HEK293 (cell line): ENCODE data around the gene TMEM181.

Experiments used
- CTCF ChIA-PET: fragments of 350-600 bp; formaldehyde crosslinking; extraction: SDS; loops from one replicate; lab custom pipeline; 2021; ENCODE audit warnings: antibody characterized with exemption; lab: Yijun Ruan, JAX
- POLR2A ChIA-PET: fragments of 300-600 bp; formaldehyde crosslinking; extraction: SDS; loops from one replicate; lab custom pipeline; 2020; ENCODE audit warnings: antibody characterized with exemption, inconsistent platforms; lab: Yijun Ruan, JAX
- H3K27ac ChIP-seq: fragments of 200-500 bp; sonication (Bioruptor generic); 2 replicates; pipeline ENCODE4 v1.5.1; 2014; ENCODE audit warnings: low read depth, low read length, control low read depth, inconsistent platforms; ENCODE audit errors: extremely low read depth
- H3K36me3 ChIP-seq, 2 experiments: fragments of 200-500 bp in 1 of 2; sonication (Bioruptor generic) in 1 of 2; 1 replicate in 1 of 2; 2 replicates in 1 of 2; pipeline ENCODE4 v1.5.1; 2014 to 2017; ENCODE audit warnings: inconsistent platforms in 2 of 2, low read length in 2 of 2; ENCODE audit not compliant: control insufficient read depth in 2 of 2, insufficient read depth in 1 of 2
- H3K4me1 ChIP-seq: fragments of 200-500 bp; sonication (Bioruptor generic); 2 replicates; pipeline ENCODE4 v1.5.1; 2014; ENCODE audit warnings: mild to moderate bottlenecking, low read length, inconsistent platforms; ENCODE audit not compliant: control insufficient read depth, insufficient read depth
- H3K4me3 ChIP-seq: 2 replicates; pipeline ENCODE4 v1.5.1; 2011; ENCODE audit warnings: low read depth, mild to moderate bottlenecking, control low read depth, low read length, moderate library complexity
- H3K9me3 ChIP-seq: fragments of 200-500 bp; sonication (Bioruptor generic); 2 replicates; pipeline ENCODE4 v1.5.1; 2014; ENCODE audit warnings: low read depth, low read length, inconsistent platforms; ENCODE audit not compliant: control insufficient read depth, insufficient read depth
- FEZF1 ChIP-seq: fragments of 450-650 bp; formaldehyde crosslinking; IDR thresholded peaks from 2 replicates; pipeline ENCODE4 v1.5.1; 2016; ENCODE audit warnings: missing biosample characterization, missing genetic modification characterization
- MZF1 ChIP-seq: fragments of 450-650 bp; formaldehyde crosslinking; IDR thresholded peaks from 2 replicates; pipeline ENCODE4 v1.5.1; 2017; ENCODE audit warnings: missing biosample characterization, missing genetic modification characterization, borderline replicate concordance
- ZBTB20 ChIP-seq: fragments of 450-650 bp; formaldehyde crosslinking; IDR thresholded peaks from 2 replicates; pipeline ENCODE4 v1.5.1; 2016; ENCODE audit warnings: missing biosample characterization, missing genetic modification characterization
- ZBTB7A ChIP-seq: fragments of 450-650 bp; formaldehyde crosslinking; IDR thresholded peaks from 2 replicates; pipeline ENCODE4 v1.5.1; 2016; ENCODE audit warnings: low read depth, missing biosample characterization, missing genetic modification characterization
- ZNF138 ChIP-seq: fragments of 450-650 bp; formaldehyde crosslinking; IDR thresholded peaks from 2 replicates; pipeline ENCODE4 v1.5.1; 2016; ENCODE audit warnings: missing biosample characterization, missing genetic modification characterization, borderline replicate concordance
- ZNF157 ChIP-seq: fragments of 450-650 bp; formaldehyde crosslinking; IDR thresholded peaks from 2 replicates; pipeline ENCODE4 v1.5.1; 2016; ENCODE audit warnings: missing biosample characterization, missing genetic modification characterization
- ZNF221 ChIP-seq: fragments of 450-650 bp; formaldehyde crosslinking; IDR thresholded peaks from 2 replicates; pipeline ENCODE4 v1.5.1; 2017; ENCODE audit warnings: missing biosample characterization, missing genetic modification characterization, borderline replicate concordance
- ZNF24 ChIP-seq: fragments of 450-650 bp; formaldehyde crosslinking; IDR thresholded peaks from 2 replicates; pipeline ENCODE4 v1.5.1; 2016; ENCODE audit warnings: missing biosample characterization, missing genetic modification characterization
- ZNF302 ChIP-seq: fragments of 450-650 bp; formaldehyde crosslinking; IDR thresholded peaks from 2 replicates; pipeline ENCODE4 v1.5.1; 2016; ENCODE audit warnings: missing biosample characterization, missing genetic modification characterization, low read depth
- ZNF404 ChIP-seq: fragments of 450-650 bp; formaldehyde crosslinking; IDR thresholded peaks from 2 replicates; pipeline ENCODE4 v1.5.1; 2017; ENCODE audit warnings: missing biosample characterization, missing genetic modification characterization
- ZNF423 ChIP-seq: fragments of 450-650 bp; formaldehyde crosslinking; IDR thresholded peaks from 2 replicates; pipeline ENCODE4 v1.5.1; 2016; ENCODE audit warnings: missing biosample characterization, missing genetic modification characterization
- ZNF530 ChIP-seq: fragments of 450-650 bp; formaldehyde crosslinking; IDR thresholded peaks from 2 replicates; pipeline ENCODE4 v1.5.1; 2016; ENCODE audit warnings: low read depth, missing biosample characterization, missing genetic modification characterization
- ZNF548 ChIP-seq: fragments of 450-650 bp; formaldehyde crosslinking; IDR thresholded peaks from 2 replicates; pipeline ENCODE4 v1.5.1; 2016; ENCODE audit warnings: missing biosample characterization, missing genetic modification characterization
- ZNF658 ChIP-seq: fragments of 450-650 bp; formaldehyde crosslinking; IDR thresholded peaks from 2 replicates; pipeline ENCODE4; 2016; ENCODE audit warnings: missing biosample characterization, missing genetic modification characterization
- ZNF830 ChIP-seq: fragments of 450-650 bp; IDR thresholded peaks from 2 replicates; pipeline ENCODE4 v1.5.0; 2018; ENCODE audit warnings: missing biosample characterization, missing genetic modification characterization, low read depth, mild to moderate bottlenecking, moderate library complexity
- ZNF837 ChIP-seq: fragments of 450-650 bp; formaldehyde crosslinking; IDR thresholded peaks from 2 replicates; pipeline ENCODE4 v1.5.1; 2016; ENCODE audit warnings: missing biosample characterization, missing genetic modification characterization
- TF ChIP-seq, protein P1 (sequence below): fragments of 450-650 bp; formaldehyde crosslinking; IDR thresholded peaks from 2 replicates; pipeline ENCODE4; 2016; ENCODE audit warnings: missing biosample characterization, missing genetic modification characterization
- TF ChIP-seq, protein P2 (sequence below): fragments of 450-650 bp; formaldehyde crosslinking; conservative IDR thresholded peaks from 2 replicates; pipeline ENCODE4 v1.5.1; 2016; ENCODE audit warnings: low read depth, missing biosample characterization, missing genetic modification characterization
- TF ChIP-seq, protein P3 (sequence below): sonication (generic); formaldehyde crosslinking; IDR thresholded peaks from 2 replicates; pipeline ENCODE4 v1.8.1; 2022; ENCODE audit warnings: mild to moderate bottlenecking, moderate library complexity, missing genetic modification reagents
- TF ChIP-seq, protein P4 (sequence below): fragments of 450-650 bp; formaldehyde crosslinking; IDR thresholded peaks from 2 replicates; pipeline ENCODE4 v1.5.1; 2016; ENCODE audit warnings: missing biosample characterization, missing genetic modification characterization, borderline replicate concordance

TMEM181 gene

DNA sequence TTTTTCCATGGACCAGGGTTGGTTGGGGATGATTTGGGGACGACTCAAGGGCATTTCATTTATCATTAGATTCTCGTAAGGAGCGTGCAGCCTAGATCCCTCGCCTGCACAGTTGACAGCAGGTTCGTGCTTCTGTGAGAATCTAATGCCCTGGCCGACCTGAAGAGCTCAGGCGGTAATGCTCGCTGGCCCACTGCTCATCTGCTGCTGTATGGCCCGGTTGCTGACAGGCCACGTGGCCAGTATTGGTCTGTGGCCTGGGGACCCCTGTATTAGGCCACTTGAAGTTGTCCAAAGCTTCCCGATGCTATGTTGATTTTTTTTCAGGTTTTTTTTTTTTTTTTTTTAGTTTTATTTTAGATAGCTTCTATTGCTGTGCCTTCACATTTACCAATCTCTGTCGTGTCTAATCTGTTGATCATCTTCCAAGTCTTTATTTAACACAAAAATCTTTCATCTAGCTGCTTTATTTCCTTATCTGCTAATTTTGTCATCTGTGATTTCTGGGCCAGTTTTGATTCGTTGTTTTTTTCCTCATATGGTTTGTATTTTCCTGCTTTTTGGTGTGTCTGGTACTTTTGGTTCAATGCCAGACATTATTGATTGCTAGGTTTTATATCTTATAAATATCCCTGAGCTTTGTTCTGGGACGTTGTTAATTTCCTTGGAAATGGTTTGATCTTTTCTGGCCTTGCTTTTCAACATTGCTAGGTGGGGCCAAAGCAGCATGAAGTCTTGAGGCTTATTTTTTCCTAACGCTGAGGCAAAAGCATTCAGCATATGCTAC is 43.6 kb downstream of the TMEM181 start:
- Histone ChIP-seq H3K4me1 (no peaks in the 10 kb centered on the region), H3K4me3 (no peak overlapping the region), H3K9me3 (no peaks in the 10 kb centered on the region), H3K36me3 (peaks cover 7 to 59% of the 10 kb centered on the region in 2 experiments; a peak in 2 of 3 replicates), H3K27ac (no peak overlapping the region)
- TF ChIP-seq, protein P1, sequence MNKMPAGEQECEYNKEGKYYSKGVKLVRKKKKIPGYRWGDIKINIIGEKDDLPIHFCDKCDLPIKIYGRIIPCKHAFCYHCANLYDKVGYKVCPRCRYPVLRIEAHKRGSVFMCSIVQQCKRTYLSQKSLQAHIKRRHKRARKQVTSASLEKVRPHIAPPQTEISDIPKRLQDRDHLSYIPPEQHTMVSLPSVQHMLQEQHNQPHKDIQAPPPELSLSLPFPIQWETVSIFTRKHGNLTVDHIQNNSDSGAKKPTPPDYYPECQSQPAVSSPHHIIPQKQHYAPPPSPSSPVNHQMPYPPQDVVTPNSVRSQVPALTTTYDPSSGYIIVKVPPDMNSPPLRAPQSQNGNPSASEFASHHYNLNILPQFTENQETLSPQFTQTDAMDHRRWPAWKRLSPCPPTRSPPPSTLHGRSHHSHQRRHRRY (tag by site-specific recombination) = no peak
- TF ChIP-seq ZNF24 (tag by site-specific recombination) (no peak), ZNF837 (tag by site-specific recombination) (no peak), ZNF138 (tag by site-specific recombination) (no peak), ZNF548 (no peak), MZF1 (tag by site-specific recombination) (no peak), ZNF157 (tag by site-specific recombination) (no peak)
- CTCF ChIA-PET = interaction anchor here (0.6 to 4.2 kb wide), 6 partner anchors 22 to 390 kb away, joined by 3 to 39 read pairs (median 10); no protein-coding TSS in a partner anchor
- POLR2A ChIA-PET = interaction anchor here (0.7 to 1.0 kb wide), 2 partner anchors 15 to 41 kb away, joined by 3 to 10 read pairs; partner anchors contain the start of gene DYNLT1

DNA sequence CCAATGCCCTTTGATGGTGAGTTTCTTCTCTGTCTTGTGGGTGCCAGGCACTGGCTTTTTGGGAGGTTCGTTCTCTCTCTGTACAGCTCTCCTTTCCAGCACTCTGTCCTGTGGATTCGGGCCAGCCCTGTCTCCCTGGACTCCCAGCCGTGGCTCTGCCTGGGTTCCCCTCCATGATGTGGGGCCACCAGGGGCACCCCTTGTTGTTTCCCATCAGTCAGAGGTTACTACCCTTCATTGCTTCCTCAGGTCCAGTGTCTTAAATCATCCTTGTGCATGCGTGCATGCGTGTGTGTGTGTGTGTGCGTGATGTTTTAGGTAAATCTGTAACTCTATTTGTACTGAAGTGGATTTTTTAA is 44.1 kb downstream of the TMEM181 start:
- H3K4me1 ChIP-seq = no peaks in the 10 kb centered on the region
- H3K4me3 ChIP-seq = no peak overlapping the region
- H3K27ac ChIP-seq = no peak overlapping the region
- no peak for TF ChIP-seq ZNF530
- TF ChIP-seq, protein P2, sequence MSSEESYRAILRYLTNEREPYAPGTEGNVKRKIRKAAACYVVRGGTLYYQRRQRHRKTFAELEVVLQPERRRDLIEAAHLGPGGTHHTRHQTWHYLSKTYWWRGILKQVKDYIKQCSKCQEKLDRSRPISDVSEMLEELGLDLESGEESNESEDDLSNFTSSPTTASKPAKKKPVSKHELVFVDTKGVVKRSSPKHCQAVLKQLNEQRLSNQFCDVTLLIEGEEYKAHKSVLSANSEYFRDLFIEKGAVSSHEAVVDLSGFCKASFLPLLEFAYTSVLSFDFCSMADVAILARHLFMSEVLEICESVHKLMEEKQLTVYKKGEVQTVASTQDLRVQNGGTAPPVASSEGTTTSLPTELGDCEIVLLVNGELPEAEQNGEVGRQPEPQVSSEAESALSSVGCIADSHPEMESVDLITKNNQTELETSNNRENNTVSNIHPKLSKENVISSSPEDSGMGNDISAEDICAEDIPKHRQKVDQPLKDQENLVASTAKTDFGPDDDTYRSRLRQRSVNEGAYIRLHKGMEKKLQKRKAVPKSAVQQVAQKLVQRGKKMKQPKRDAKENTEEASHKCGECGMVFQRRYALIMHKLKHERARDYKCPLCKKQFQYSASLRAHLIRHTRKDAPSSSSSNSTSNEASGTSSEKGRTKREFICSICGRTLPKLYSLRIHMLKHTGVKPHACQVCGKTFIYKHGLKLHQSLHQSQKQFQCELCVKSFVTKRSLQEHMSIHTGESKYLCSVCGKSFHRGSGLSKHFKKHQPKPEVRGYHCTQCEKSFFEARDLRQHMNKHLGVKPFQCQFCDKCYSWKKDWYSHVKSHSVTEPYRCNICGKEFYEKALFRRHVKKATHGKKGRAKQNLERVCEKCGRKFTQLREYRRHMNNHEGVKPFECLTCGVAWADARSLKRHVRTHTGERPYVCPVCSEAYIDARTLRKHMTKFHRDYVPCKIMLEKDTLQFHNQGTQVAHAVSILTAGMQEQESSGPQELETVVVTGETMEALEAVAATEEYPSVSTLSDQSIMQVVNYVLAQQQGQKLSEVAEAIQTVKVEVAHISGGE (tag by site-specific recombination) = no peak
- no peak for TF ChIP-seq ZBTB7A (tag by site-specific recombination)
- TF ChIP-seq, protein P3, sequence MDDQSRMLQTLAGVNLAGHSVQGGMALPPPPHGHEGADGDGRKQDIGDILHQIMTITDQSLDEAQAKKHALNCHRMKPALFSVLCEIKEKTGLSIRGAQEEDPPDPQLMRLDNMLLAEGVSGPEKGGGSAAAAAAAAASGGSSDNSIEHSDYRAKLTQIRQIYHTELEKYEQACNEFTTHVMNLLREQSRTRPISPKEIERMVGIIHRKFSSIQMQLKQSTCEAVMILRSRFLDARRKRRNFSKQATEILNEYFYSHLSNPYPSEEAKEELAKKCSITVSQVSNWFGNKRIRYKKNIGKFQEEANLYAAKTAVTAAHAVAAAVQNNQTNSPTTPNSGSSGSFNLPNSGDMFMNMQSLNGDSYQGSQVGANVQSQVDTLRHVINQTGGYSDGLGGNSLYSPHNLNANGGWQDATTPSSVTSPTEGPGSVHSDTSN (CRISPR knock-in tag) = no peak
- no peak for TF ChIP-seq ZBTB20 (tag by site-specific recombination)
- CTCF ChIA-PET = interaction anchor here (0.6 to 4.2 kb wide), 10 partner anchors 23 to 390 kb away, joined by 3 to 39 read pairs (median 10); no protein-coding TSS in a partner anchor
- H3K9me3 ChIP-seq = no peaks in the 10 kb centered on the region
- H3K36me3 ChIP-seq = peaks cover 10 to 62% of the 10 kb centered on the region in 2 experiments; a peak in 2 of 3 replicates
- POLR2A ChIA-PET = interaction anchor here (0.7 to 1.0 kb wide), 2 partner anchors 16 to 41 kb away, joined by 3 to 10 read pairs; partner anchors contain the start of gene DYNLT1

DNA sequence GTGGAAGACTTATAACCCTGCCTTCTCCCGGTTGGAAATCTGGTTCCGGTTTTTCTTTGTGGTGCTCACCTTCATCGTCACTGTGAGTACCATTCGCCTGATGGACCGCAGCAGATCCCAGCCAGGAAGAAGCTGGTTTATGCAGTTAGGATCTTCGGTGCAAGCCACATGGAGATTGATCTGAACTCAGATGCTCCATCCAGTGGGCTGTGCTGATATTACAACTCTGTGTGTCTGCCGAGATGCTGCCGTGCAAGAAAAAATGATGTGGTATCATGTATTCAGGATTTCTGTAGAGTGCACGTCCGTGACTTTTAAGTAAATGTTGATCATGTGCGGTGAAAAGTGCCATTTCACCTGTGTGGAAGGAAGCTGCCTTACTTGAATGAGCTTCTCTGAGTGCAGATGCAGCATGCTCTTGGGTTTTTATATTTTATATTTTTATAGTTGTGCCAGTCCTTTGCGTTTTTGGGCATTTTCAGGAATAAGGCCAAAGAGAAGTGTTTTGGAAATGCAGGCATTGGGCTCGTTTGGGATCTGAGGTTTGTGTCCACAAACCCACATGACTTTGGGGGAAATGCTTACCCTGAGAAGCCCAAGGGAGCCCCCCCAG is 45.5 kb downstream of the TMEM181 start:
- H3K9me3 ChIP-seq = no peaks in the 10 kb centered on the region
- CTCF ChIA-PET = interaction anchor here (0.5 to 4.2 kb wide), 28 partner anchors 9 to 957 kb away, joined by 3 to 39 read pairs (median 4); partner anchors contain the start of gene DYNLT1
- TF ChIP-seq FEZF1 (tag by site-specific recombination) (no peak), ZNF404 (tag by site-specific recombination) (no peak), ZNF302 (no peak), ZNF221 (tag by site-specific recombination) (no peak), ZNF830 (tag by site-specific recombination) (no peak), ZNF423 (tag by site-specific recombination) (no peak), ZNF658 (tag by site-specific recombination) (no peak)
- TF ChIP-seq, protein P4, sequence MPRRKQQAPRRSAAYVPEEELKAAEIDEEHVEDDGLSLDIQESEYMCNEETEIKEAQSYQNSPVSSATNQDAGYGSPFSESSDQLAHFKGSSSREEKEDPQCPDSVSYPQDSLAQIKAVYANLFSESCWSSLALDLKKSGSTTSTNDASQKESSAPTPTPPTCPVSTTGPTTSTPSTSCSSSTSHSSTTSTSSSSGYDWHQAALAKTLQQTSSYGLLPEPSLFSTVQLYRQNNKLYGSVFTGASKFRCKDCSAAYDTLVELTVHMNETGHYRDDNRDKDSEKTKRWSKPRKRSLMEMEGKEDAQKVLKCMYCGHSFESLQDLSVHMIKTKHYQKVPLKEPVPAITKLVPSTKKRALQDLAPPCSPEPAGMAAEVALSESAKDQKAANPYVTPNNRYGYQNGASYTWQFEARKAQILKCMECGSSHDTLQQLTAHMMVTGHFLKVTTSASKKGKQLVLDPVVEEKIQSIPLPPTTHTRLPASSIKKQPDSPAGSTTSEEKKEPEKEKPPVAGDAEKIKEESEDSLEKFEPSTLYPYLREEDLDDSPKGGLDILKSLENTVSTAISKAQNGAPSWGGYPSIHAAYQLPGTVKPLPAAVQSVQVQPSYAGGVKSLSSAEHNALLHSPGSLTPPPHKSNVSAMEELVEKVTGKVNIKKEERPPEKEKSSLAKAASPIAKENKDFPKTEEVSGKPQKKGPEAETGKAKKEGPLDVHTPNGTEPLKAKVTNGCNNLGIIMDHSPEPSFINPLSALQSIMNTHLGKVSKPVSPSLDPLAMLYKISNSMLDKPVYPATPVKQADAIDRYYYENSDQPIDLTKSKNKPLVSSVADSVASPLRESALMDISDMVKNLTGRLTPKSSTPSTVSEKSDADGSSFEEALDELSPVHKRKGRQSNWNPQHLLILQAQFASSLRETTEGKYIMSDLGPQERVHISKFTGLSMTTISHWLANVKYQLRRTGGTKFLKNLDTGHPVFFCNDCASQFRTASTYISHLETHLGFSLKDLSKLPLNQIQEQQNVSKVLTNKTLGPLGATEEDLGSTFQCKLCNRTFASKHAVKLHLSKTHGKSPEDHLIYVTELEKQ (tag by site-specific recombination) = no peak

More for the DNA sequence above, 45.5 kb downstream of the TMEM181 start:
- POLR2A ChIA-PET = interaction anchor here (0.7 kb wide), 1 partner anchor 310 kb away, joined by 11 read pairs; no protein-coding TSS in a partner anchor
- no peak overlapping the region for H3K27ac ChIP-seq
- H3K36me3 ChIP-seq = peaks cover 10 to 66% of the 10 kb centered on the region in 2 experiments; a peak in 2 of 3 replicates
- no peaks in the 10 kb centered on the region for H3K4me1 ChIP-seq
- no peak overlapping the region for H3K4me3 ChIP-seq
